ENCODE results near the gene TRIM52.
"Not testable (repeated sequence)": the region's sequence is repeated elsewhere in the genome, so short reads cannot be mapped to it uniquely, and the experiment has no call there.

TRIM52 gene

GRCh38 chr5:181260720-181261319 lies at the start of gene TRIM52:
TSS of gene TRIM52 (minus strand) at chr5:181261143. CDS start at chr5:181260813, 330 bp downstream.
- peak; percentile 91 for DNase-seq

GRCh38 chr5:181287331-181287730 lies 26.4 kb upstream of the TRIM52 start:
- DNase-seq, result not testable (repeated sequence)

GRCh38 chr5:181285962-181286705 lies 25.2 kb upstream of the TRIM52 start:
- DNase-seq, result not testable (repeated sequence)

GRCh38 chr5:181283841-181284755 lies 23.2 kb upstream of the TRIM52 start:
- not testable (repeated sequence) for DNase-seq

GRCh38 chr5:181283347-181283746 lies 22.4 kb upstream of the TRIM52 start:
- DNase-seq, result no peak

- no peak for DNase-seq
Measured at GRCh38 chr5:181282874-181283273, 21.9 kb upstream of the TRIM52 start.

- not testable (repeated sequence) for DNase-seq
Measured at GRCh38 chr5:181282415-181282814, 21.5 kb upstream of the TRIM52 start.

GRCh38 chr5:181281984-181282316 lies 21.0 kb upstream of the TRIM52 start:
- DNase-seq, result no peak

GRCh38 chr5:181281077-181281983 lies 20.4 kb upstream of the TRIM52 start:
- no peak for DNase-seq

GRCh38 chr5:181280251-181280762 lies 19.4 kb upstream of the TRIM52 start:
- DNase-seq, result no peak

GRCh38 chr5:181273433-181273744 lies 12.4 kb upstream of the TRIM52 start:
- DNase-seq, result not testable (repeated sequence)

GRCh38 chr5:181271081-181271480 lies 10.1 kb upstream of the TRIM52 start:
- DNase-seq, result no peak

GRCh38 chr5:181267907-181268306 lies 7.0 kb upstream of the TRIM52 start:
- not testable (repeated sequence) for DNase-seq

GRCh38 chr5:181267291-181267904 lies 6.5 kb upstream of the TRIM52 start:
- not testable (repeated sequence) for DNase-seq

- no peak for DNase-seq
Measured at GRCh38 chr5:181265092-181265671, 4.2 kb upstream of the TRIM52 start.

GRCh38 chr5:181263633-181264032 lies 2.7 kb upstream of the TRIM52 start:
- no peak for DNase-seq

- peak; percentile 80 for DNase-seq
Measured at GRCh38 chr5:181261320-181262049, 542 bp upstream of the TRIM52 start.

- no peak for DNase-seq
Measured at GRCh38 chr5:181259974-181260719, 796 bp downstream of the TRIM52 start.

GRCh38 chr5:181259283-181259682 lies 1.7 kb downstream of the TRIM52 start:
- DNase-seq, result no peak

- DNase-seq, result no peak
Measured at GRCh38 chr5:181258576-181258975, 2.4 kb downstream of the TRIM52 start.
